ENCODE measurements around the gene ACVRL1.
"Not testable (repeated sequence)": the region's sequence is repeated elsewhere in the genome, so short reads cannot be mapped to it uniquely, and the experiment has no call there.

The ACVRL1 gene

DNA sequence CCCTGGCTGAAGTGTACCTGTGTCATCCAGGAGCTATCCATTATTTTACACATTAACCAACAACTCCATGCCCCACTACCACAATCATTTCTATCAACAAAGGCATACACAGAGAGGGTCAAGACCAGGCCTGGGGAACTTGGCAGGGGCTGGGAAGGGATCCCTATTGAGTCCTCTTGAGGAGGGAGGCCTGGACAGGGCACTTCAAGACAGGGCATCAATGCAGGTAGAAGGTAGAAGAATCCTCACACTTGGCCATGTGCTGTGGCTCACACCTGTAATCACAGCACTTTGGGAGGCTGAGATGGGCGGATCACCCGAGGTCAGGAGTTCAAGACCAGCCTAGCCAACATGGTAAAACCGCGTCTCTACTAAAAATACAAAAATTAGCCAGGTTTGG lies 32.8 kb upstream of the ACVRL1 start:
- no peak for DNase-seq

DNA sequence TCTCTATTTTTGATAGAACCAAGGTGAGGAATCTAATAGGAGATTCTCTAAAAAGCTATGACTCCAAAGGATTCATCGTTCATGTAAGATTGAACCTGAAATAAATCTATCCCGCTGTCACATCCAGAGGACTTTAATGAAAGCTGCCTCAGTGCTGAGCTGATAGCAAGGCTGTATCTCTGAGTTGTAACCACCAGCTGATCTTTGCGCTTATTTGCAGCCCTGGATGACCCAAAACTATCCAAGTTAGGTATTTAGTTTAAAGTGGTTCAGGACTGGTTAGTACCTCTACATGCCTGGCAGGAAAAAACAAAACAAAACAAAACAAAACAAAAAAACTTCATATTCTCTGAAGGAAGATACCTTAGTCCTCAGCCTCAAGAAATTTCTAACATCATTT lies 28.2 kb upstream of the ACVRL1 start:
- DNase-seq: no peak

DNA sequence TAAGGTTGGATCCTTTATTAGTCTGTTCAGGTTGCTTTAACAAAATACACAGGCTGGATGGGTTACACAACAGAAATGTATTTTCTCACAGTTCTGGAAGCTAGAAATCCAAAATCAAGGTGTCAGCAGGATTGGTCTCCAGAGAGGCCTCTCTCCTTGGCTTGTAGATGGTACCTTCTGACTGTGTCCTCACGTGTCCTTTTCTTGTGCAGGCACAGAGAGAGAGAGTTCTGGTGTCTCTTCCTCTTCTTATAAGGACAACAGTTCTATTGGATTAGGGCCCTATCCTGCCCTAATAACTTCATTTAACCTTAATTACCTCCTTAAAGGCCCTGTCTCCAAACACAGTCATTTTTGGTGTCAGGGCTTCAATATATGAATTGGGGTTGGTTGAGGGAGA lies 24.0 kb upstream of the ACVRL1 start:
- no peak for DNase-seq

DNA sequence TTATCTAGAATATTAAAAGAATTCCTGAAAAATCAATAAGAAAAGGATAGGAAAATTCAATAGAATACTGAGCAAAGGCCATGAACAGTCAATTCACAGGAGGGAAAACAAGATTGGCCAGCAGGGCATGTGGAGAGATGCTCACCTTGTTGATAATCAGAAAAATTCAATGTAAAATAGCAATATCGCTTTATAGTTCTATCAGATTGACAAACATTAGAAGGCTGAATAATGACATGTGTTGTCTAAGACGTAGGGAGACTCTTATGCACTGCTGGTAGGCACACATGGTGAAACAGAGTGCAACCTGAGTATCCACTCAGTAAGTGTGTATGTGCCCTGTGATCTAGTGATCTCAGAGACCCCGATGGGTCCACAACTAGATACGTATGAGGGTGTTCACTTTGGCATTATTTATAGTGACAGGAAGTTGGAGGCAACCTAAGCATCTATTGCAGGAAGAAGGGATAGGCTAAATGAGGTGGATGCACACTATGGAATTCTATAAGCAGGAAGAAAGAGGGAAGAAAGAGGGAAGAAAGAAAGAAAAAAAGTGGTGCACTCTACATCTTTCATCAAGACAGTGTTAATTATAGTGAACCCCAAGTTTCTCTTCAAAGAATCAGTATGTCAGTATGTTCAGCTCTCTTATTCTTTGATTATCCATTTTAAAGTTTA lies 23.2 kb upstream of the ACVRL1 start:
- no peak for DNase-seq

DNA sequence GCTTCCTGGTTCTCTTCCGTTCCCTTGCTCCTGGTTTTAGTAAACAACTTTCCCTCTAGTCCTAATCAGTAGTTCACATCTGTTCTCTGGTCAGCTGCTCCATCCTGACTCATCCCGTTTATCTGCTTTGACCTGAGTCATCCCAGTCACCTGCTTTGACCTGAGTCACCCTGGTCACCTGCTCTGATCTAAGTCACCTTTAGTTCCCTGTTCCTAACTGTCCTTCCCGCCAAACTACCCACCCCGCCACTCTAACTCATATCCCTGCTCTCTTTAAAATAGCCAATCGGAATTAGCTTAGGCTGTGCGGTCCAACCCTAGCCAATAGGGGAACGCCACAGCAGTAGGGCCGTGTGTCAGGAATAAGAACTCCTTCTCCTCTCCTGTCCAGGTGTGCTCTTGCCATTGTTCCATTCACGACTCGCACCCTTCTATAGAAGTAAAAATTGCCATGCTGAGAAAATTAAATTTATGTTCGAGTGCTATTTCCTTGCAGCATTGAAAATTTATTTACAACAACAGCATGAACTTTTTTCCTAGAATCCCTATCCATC lies 22.6 kb upstream of the ACVRL1 start:
- no peak for DNase-seq

DNA sequence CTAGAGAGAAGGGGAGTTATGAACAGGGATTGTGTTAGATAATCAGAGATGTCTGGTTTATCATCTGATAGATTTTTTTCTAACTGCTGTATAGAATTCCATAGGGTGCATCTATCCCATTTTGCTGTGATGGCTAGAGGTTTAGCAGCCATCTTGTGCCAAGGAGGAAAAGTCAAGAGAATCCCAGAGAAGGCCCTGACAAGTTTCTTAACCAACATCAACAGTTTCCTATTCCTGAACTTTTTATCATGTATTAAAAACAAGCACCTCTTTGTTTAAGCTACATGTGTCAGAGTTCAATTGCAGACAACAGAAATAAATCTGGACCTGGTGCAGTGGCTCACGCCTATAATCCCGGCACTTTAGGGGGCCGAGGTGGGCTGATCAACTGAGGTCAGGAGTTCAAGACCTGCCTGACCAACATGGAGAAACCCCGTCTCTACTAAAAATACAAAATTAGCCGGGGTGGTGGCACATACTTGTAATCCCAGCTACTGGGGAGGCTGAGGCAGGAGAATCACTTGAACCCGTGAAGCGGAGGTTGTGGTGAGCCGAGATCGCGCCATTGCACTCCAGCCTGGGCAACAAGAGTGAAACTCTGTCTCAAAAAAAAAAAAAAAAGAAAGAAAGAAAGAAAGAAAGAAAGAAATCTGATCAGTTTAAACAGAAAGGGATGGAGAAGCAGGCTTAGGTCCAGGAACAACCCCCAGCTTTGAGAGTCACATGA lies 21.8 kb upstream of the ACVRL1 start:
- DNase-seq: not testable (repeated sequence)

DNA sequence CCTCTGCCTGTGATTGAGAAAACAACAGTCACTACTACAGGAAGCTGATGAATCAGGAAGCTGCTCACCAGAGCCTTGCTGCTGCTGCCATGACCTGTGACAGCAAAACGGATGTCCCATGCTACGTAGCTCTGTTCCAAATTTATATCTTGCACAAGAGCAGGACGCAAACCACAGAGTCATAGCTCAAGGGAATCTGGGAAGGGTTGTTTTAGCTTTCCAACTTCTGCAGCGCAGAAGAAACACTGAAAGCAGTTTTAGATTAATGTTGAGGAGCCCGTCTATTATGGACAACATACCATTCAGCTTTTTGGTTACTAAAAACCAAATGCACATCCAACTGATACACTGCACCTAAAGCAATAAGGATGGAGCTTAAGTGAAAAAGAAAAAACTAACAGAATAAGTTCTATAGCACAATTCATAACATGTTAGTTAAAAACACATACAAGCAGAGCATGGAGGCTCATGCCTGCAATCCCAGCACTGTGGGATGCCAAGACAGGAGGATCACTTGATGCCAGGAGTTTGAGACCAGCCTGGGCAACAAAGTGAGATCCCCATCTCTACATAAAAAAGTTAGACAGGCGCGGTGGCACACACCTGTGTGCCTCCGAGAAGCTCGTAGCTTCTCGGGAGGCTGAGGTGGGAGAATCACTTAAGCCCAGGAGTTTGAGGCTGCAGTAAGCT lies 21.1 kb upstream of the ACVRL1 start:
- peak; percentile 16 to 47 for DNase-seq

DNA sequence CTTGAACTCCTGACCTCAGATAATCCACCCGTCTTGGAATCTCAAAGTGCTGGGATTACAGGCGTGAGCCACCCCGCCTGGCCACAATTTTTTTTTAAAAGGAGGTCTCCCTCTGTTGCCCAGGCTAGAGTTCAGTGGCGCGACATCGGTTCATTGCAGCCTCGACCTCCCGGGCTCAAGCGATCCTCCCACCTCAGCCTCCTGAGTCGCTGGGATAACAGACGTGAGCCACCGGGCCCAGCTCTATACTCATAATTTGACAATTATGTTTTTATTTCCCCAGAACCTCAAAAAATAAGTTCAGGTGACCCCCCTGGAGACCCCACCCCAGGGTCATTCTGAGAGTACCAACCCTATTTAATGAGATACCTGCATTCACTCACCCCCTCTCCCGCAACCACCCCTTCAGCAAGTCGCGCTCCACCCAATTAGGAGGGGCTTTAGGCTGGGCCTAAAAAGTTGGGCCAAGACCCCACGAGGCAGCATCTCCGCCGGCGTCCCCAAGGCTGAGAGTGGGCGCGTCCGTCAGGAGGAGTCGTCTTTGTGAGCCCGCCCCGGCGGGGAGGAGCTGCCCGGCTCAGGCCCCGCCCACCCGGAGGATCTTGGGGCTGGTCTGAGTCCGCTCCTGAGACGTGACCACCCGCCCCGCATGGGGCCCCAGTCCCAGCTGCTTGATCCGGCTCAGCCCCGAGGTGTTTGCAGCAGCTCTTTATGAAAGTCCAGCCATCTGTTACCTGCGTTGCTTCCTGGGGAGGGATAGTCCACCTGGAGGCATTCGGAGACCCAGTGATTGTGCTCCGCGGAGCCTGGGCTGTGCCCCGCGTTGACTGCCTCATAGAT lies 19.6 kb upstream of the ACVRL1 start, which contains the start of gene ANKRD33:
Gene ANKRD33, plus strand, starts transcription at position 628 of the 840 bp plus-strand sequence. Its CDS starts 84 bp downstream, at position 712.
- no peak for DNase-seq

DNA sequence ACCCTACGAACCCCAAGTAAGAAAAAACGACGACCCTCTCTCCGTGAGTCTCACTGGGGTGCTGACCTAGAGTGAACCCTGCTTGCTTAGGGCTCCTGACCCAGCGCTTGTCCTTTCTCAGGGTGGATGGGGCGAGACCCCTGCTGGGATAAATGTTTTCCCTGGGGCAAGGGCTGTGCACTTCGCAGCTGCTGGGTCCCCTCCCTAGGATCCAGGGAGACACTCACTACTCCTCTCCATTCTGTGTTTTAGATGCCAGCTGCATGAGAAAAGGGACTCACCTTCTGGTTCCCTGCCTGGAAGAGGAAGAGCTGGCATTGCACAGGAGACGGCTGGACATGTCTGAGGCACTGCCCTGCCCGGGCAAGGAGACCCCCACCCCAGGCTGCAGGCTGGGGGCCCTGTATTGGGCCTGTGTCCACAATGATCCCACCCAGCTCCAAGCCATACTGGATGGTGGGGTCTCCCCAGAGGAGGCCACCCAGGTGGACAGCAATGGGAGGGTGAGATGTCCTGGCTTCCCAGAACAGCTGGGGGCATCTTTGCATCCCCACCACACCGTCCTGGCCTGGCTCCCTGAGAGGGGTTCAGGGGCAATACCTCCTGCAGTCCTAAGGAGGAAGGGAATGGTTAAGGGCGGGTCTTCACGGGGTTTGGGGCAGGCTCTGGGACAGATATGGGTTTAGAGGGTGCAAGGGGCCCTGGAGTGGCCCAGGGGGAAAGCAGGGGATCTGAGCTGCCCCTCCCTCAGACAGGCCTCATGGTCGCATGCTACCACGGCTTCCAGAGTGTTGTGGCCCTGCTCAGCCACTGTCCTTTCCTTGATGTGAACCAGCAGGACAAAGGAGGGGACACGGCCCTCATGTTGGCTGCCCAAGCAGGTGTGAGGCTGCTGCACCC lies 18.7 kb upstream of the ACVRL1 start:
- no peak for DNase-seq

DNA sequence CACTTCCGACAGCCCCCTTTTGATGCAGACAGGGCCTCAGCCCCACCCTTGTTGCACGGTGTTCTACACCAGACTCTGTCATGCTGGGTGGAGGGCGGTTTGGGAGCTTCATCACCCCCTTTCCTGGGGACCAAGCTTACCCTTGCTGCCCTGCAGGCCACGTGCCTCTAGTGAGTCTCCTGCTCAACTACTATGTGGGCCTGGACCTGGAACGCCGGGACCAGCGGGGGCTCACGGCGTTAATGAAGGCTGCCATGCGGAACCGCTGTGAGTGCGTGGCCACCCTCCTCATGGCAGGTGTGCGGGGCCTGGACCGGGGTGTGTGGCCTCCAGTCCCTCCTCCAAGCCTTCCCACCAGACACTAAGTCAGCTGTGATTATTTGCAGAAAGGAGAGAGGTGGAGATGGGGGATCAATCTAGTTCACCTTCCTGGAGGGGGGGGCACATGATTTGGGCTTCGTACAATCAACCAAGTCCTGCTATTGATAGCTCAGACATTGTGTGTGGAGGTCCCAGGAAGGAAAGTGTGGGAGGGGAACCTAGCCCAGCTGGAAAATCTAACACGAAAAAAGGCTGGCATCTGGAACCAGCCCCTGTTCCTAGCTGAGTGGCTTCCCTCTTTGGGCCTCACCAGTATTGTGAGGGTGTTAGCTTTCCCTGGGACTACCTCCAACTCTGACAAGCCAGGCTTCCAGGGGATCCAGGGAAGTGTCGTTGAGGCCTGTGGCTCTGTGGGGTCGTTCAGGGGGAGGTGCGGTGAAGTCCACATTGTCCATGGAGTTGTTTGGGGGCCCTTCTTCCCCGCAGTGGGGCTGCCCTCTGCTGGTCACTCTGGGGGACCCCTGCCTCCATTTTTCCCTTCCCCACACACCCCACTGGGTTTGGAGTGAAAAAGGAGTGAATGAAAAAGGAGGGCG lies 17.8 kb upstream of the ACVRL1 start:
- no peak for DNase-seq

GRCh38 chr12:51890133-51890464 lies 17.2 kb upstream of the ACVRL1 start:
- no peak for DNase-seq

GRCh38 chr12:51890511-51891171 lies 16.7 kb upstream of the ACVRL1 start:
- no peak for DNase-seq

GRCh38 chr12:51891843-51892242 lies 15.5 kb upstream of the ACVRL1 start:
- DNase-seq: no peak

DNA sequence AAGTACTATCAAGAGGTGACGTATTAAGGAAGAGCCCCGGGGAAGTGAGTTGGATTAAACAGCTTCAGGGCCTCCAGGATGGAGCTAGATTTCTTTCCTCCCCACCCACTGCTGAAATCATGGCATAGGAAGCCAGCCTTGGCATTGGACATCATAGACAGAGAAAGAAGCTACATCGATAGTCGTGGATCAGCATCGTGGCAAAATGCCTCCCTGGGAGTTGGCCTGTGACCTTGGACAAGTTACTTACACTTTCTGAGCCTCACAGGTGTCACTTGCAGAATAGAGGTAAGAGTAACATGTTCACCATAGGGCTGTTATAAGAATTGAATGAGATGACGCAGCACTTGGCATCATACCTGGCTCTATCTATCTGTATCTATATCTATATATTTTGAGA lies 13.5 kb upstream of the ACVRL1 start:
- no peak for DNase-seq

DNA sequence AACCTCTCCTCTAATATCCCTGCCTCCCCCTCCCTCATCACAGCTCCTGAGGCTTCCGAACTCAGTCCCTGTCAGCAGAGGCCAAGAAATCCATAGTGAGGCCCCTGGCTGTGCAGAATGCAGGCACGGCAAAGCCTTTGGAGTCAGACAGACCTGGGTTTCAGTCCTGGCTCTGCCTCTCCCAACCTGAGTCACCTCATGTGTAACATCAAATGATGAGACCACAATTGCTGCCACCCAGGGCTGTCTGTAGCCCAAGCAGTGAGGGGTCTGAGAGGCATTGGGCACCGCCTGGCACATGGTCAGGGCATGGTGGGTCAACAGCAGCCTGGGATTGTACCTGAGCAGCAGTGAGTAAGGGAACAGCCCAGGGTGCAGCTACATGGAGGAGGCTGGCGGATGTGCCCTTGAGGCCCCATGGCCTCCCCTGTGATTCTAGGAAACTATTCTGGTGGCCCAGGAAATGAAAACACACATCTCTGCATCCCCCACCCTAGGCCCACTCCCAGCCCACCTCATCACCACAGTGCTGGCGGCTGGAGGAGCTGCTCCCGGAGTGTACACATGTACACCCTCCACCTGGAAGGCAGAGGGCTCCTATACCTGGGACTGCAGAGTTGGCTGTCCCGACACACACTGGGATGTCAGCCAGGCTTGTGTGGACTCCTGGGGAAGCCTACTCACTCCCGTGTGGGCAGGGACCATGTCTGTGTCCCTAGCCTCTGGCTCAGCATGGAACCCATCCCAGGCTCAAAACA lies 11.7 kb upstream of the ACVRL1 start:
- DNase-seq: no peak

DNA sequence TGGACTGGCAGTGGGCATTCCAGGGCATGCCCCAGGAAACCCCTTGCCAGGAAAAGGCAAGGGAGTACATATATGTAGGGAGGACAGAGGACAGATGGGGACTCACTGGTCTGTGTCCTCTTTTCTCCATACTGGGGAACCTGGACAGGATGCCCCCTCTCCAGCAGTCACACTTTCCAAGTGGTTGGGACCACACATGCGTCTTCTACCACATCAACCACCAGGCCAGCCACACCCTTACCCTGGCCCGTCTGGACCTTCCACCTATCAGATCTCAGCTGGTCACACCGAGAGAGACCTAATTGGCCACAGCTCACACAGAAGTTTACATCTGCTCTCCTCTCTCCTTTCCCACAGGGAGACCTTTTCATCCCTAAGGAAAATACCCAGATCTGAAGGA lies 11.1 kb upstream of the ACVRL1 start:
- DNase-seq: no peak

DNA sequence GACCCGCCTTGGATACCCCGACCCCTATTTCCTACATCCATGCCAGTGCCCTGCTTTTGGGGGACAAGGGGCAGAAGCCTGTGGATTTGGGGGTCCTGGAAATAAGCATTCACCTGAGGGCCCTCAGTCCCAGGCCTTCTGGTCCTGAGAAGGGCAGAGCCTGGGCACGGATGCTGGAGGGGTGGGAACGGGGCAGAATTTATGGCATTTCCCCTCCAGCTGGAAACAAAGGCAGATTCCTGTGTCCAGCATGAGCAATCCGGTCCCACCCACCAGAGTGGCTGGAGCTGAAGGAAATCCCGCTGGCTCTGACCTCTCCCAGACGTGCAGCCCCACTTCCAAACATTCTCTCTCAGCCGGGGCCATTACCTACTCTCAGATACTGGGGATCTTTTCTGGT lies 10.1 kb upstream of the ACVRL1 start:
- DNase-seq: no peak

GRCh38 chr12:51898506-51898905 lies 8.8 kb upstream of the ACVRL1 start:
- no peak for DNase-seq

DNA sequence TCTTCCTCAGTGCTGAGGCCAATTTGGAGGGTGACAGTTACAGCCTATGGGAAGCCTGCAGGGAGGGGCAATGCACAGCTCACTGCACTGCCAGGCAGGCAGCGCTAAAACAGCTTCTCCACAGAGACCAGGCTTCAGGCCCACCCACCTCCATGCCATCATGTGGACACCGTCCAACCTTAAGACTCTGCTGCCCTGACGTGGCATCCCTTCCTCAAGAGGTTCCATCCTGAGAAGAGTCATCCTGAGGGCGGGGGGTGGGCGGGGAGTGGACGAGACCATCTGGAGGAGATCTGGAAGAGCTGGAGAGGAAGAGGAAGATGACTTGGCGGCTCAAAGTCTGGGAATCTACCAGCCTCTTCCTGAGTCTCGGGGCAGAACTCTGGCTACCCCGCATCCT lies 8.4 kb upstream of the ACVRL1 start:
- DNase-seq: no peak
